IMR-90 (cell line): ENCODE results near the gene PRKCB. TPM values are rescaled to one million over a fixed set of nuclear protein-coding genes. Genes with fewer than 3 reads are reported as not detected.

Experiments used
- ATAC-seq: fragments of 200-7000 bp; cut with Tn5 transposase; 2 replicates; pipeline ENCODE4 v1.9.1; 2020; ENCODE audit warnings: low read depth, mild to moderate bottlenecking, moderate library complexity
- BruUV-seq: library from RNA; stranded (reverse); fragments of 400-500 nt; replicated peaks from 2 replicates; lab custom pipeline; 2021; lab: Mats Ljungman, UMichigan
- CTCF ChIA-PET: fragments of 300-600 bp; formaldehyde crosslinking; extraction: SDS; loops from one replicate; lab custom pipeline; 2021; ENCODE audit warnings: antibody characterized with exemption; lab: Yijun Ruan, JAX
- POLR2A ChIA-PET: fragments of 300-600 bp; sonication (Branson Sonifier 250); formaldehyde crosslinking; loops from one replicate; lab custom pipeline; 2022; ENCODE audit warnings: antibody characterized with exemption; ENCODE audit not compliant: unreplicated experiment; lab: Charles Lee
- DNase-seq: peaks from one replicate; pipeline ENCODE4 v3.0.0; 2013
- H2AFZ ChIP-seq: replicated peaks from 2 replicates; pipeline ENCODE3; 2013; ENCODE audit warnings: low read length, mild to moderate bottlenecking; ENCODE audit not compliant: poor library complexity
- H2AK5ac ChIP-seq: 2 replicates; pipeline ENCODE4 v1.6.1; 2013; ENCODE audit warnings: low read depth, low read length, inconsistent platforms
- H2AK9ac ChIP-seq: replicated peaks from 2 replicates; pipeline ENCODE3; 2013; ENCODE audit warnings: mild to moderate bottlenecking, low read depth, low read length, moderate library complexity; ENCODE audit not compliant: poor library complexity
- H2BK120ac ChIP-seq: 2 replicates; pipeline ENCODE4 v1.6.1; 2013; ENCODE audit warnings: low read depth, low read length, inconsistent platforms
- H2BK15ac ChIP-seq: 3 replicates; pipeline ENCODE4 v1.6.1; 2013; ENCODE audit warnings: low read depth, low read length, inconsistent platforms
- H2BK20ac ChIP-seq: 2 replicates; pipeline ENCODE4 v1.6.1; 2013; ENCODE audit warnings: low read depth, mild to moderate bottlenecking, inconsistent platforms, low read length, moderate library complexity
- H2BK5ac ChIP-seq: 2 replicates; pipeline ENCODE4 v1.6.1; 2013; ENCODE audit warnings: mild to moderate bottlenecking, low read depth, low read length, inconsistent platforms; ENCODE audit not compliant: poor library complexity, severe bottlenecking
- H3K14ac ChIP-seq: replicated peaks from 2 replicates; pipeline ENCODE4 v1.6.1; 2013; ENCODE audit warnings: low read depth, low read length, inconsistent platforms
- H3K18ac ChIP-seq: 2 replicates; pipeline ENCODE4 v1.6.1; 2013; ENCODE audit warnings: low read depth, low read length, control low read depth
- H3K23ac ChIP-seq: 2 replicates; pipeline ENCODE4 v1.6.1; 2013; ENCODE audit warnings: low read depth, low read length, inconsistent platforms
- H3K27ac ChIP-seq: 2 replicates; pipeline ENCODE4 v1.5.1; 2013; ENCODE audit warnings: mild to moderate bottlenecking, control low read depth, low read length; ENCODE audit not compliant: insufficient read depth
- H3K27me3 ChIP-seq: 2 replicates; pipeline ENCODE4 v1.6.1; 2013; ENCODE audit warnings: low read length; ENCODE audit not compliant: control insufficient read depth, insufficient read depth
- H3K36me3 ChIP-seq: 2 replicates; pipeline ENCODE4 v1.6.1; 2013; ENCODE audit warnings: low read length, mixed read lengths; ENCODE audit not compliant: control insufficient read depth, insufficient read depth
- H3K4ac ChIP-seq: 2 replicates; pipeline ENCODE4 v1.6.1; 2013; ENCODE audit warnings: low read depth, low read length, inconsistent platforms
- H3K4me1 ChIP-seq: 2 replicates; pipeline ENCODE4 v1.6.1; 2013; ENCODE audit warnings: low read length, mixed read lengths; ENCODE audit not compliant: control insufficient read depth, insufficient read depth
- H3K4me2 ChIP-seq: 2 replicates; pipeline ENCODE4 v1.6.1; 2013; ENCODE audit warnings: low read depth, mild to moderate bottlenecking, control low read depth, low read length, moderate library complexity
- H3K4me3 ChIP-seq: 2 replicates; pipeline ENCODE4 v1.5.1; 2013; ENCODE audit warnings: low read depth, mild to moderate bottlenecking, control low read depth, low read length, moderate library complexity; ENCODE audit not compliant: insufficient read depth
- H3K56ac ChIP-seq: 2 replicates; pipeline ENCODE4 v1.6.1; 2013; ENCODE audit warnings: low read length, inconsistent platforms; ENCODE audit not compliant: insufficient read depth; ENCODE audit errors: extremely low read depth
- H3K79me1 ChIP-seq, 2 experiments: 2 replicates each; pipeline ENCODE4 v1.6.1; 2013; ENCODE audit warnings: low read length in 2 of 2, inconsistent platforms in 1 of 2, low read depth in 1 of 2
- H3K9ac ChIP-seq: 2 replicates; pipeline ENCODE4 v1.6.1; 2013; ENCODE audit warnings: low read depth, low read length, control low read depth
- H3K9me1 ChIP-seq: 2 replicates; pipeline ENCODE4 v1.6.1; 2013; ENCODE audit warnings: low read length, inconsistent platforms; ENCODE audit not compliant: insufficient read depth
- H3K9me3 ChIP-seq: 2 replicates; pipeline ENCODE4 v1.6.1; 2013; ENCODE audit warnings: low read length; ENCODE audit not compliant: control insufficient read depth, insufficient read depth
- H4K20me1 ChIP-seq: 2 replicates; pipeline ENCODE4 v1.6.1; 2013; ENCODE audit warnings: low read length, inconsistent platforms; ENCODE audit not compliant: insufficient read depth
- H4K5ac ChIP-seq: 2 replicates; pipeline ENCODE4 v1.6.1; 2013; ENCODE audit warnings: mild to moderate bottlenecking, low read depth, low read length, control low read depth
- H4K8ac ChIP-seq, 2 experiments: 2 replicates each; pipeline ENCODE4 v1.6.1; 2013; ENCODE audit warnings: low read depth in 2 of 2, low read length in 2 of 2, control low read depth in 1 of 2, inconsistent platforms in 1 of 2
- H4K91ac ChIP-seq: 2 replicates; pipeline ENCODE4 v1.6.1; 2013; ENCODE audit warnings: low read depth, low read length, inconsistent platforms; ENCODE audit not compliant: insufficient read depth
- BHLHE40 ChIP-seq: fragments of 150-350 bp; IDR thresholded peaks from 2 replicates; pipeline ENCODE4 v1.6.1; 2016; ENCODE audit warnings: mild to moderate bottlenecking, low read depth, low read length
- CEBPB ChIP-seq: IDR thresholded peaks from 2 replicates; pipeline ENCODE4 v1.6.1; 2012; ENCODE audit warnings: low read depth, low read length, improper control_type of control experiment
- CHD1 ChIP-seq: IDR thresholded peaks from 2 replicates; pipeline ENCODE4 v1.6.1; 2012; ENCODE audit warnings: low read depth, low read length, improper control_type of control experiment
- ELK1 ChIP-seq: fragments of 150-350 bp; IDR thresholded peaks from 2 replicates; pipeline ENCODE4 v1.6.1; 2016; ENCODE audit warnings: low read depth, mild to moderate bottlenecking, low read length, moderate library complexity, borderline replicate concordance
- FOS ChIP-seq: fragments of 150-350 bp; IDR thresholded peaks from 2 replicates; pipeline ENCODE4 v1.6.1; 2016; ENCODE audit warnings: low read depth, low read length
- MAFK ChIP-seq: IDR thresholded peaks from 2 replicates; pipeline ENCODE4 v1.6.1; 2012; ENCODE audit warnings: low read depth, low read length, improper control_type of control experiment
- MXI1 ChIP-seq: IDR thresholded peaks from 2 replicates; pipeline ENCODE4 v1.6.1; 2012; ENCODE audit warnings: low read depth, mild to moderate bottlenecking, low read length, moderate library complexity, borderline replicate concordance
- NFE2L2 ChIP-seq: fragments of 150-350 bp; IDR thresholded peaks from 2 replicates; pipeline ENCODE4 v1.6.1; 2016; ENCODE audit warnings: low read depth, mild to moderate bottlenecking, low read length
- POLR2A ChIP-seq: IDR thresholded peaks from 2 replicates; pipeline ENCODE4 v1.6.1; 2012; ENCODE audit warnings: mild to moderate bottlenecking, low read depth, low read length
- RAD21 ChIP-seq: IDR thresholded peaks from 2 replicates; pipeline ENCODE4 v1.6.1; 2012; ENCODE audit warnings: low read length, improper control_type of control experiment
- RCOR1 ChIP-seq: IDR thresholded peaks from 2 replicates; pipeline ENCODE4 v1.6.1; 2012; ENCODE audit warnings: mild to moderate bottlenecking, low read length, improper control_type of control experiment; ENCODE audit not compliant: insufficient replicate concordance
- RFX5 ChIP-seq: IDR thresholded peaks from 2 replicates; pipeline ENCODE4 v1.8.0; 2012; ENCODE audit warnings: low read depth, mild to moderate bottlenecking, low read length, moderate library complexity
- SMC3 ChIP-seq: fragments of 150-350 bp; IDR thresholded peaks from 2 replicates; pipeline ENCODE4 v1.6.1; 2016; ENCODE audit warnings: low read depth, mild to moderate bottlenecking, antibody characterized with exemption, low read length, moderate library complexity
- USF2 ChIP-seq: fragments of 150-350 bp; IDR thresholded peaks from 2 replicates; pipeline ENCODE4 v1.6.1; 2017; ENCODE audit warnings: mild to moderate bottlenecking, antibody characterized with exemption, low read length, low read depth
- WGBS, 2 experiments: methylation state at CpG; one replicate each; pipeline versions ENCODE4 v1.1.5 to v1.1.7; 2013; ENCODE audit warnings: missing lambda C conversion rate in 2 of 2; ENCODE audit not compliant: insufficient read length in 1 of 2; ENCODE audit errors: extremely low coverage in 2 of 2; 5-methylcytosine and 5-hydroxymethylcytosine counted together
- dilution Hi-C: fragments of 300-500 bp; cut with HindIII; formaldehyde crosslinking; loops from one replicate; pipeline ENCODE4 v1.14.3; 2018; ENCODE audit warnings: low sequenced_read_pairs; ENCODE audit not compliant: unreplicated experiment
- in situ Hi-C: fragments of 300-500 bp; cut with MboI; formaldehyde crosslinking; loops from 3 replicates; pipeline ENCODE4 v1.14.3; 2019; ENCODE audit warnings: low sequenced_read_pairs, inconsistent platforms, mixed read lengths
- intact Hi-C: fragments of 100-400 bp; cut with micrococcal nuclease; formaldehyde crosslinking; loops from 2 replicates; pipeline ENCODE4 v1.10.0; 2022
- polyA plus RNA-seq, 3 experiments: library from polyadenylated mRNA; depleted of rRNA; stranded (reverse); fragments of >200 nt; gene quantifications; 2 replicates each; pipeline ENCODE4 v1.2.3, GENCODE V29; 2012; ENCODE audit warnings: low replicate concordance in 1 of 3
- total RNA-seq: library from RNA; depleted of rRNA; stranded (reverse); fragments of >200 nt; gene quantifications from 2 replicates; pipeline ENCODE4 v1.2.3, GENCODE V29; 2012
- TF ChIP-seq, protein P1 (sequence below): conservative IDR thresholded peaks from 2 replicates; pipeline ENCODE4 v1.5.1; 2012; ENCODE audit warnings: mild to moderate bottlenecking, low read depth, low read length, improper control_type of control experiment

Gene PRKCB
- total and polyA plus RNA-seq, 2 of the 4 experiments (the other 2 are of a cell fraction) = under 0.01 TPM; not detected in 1

DNA sequence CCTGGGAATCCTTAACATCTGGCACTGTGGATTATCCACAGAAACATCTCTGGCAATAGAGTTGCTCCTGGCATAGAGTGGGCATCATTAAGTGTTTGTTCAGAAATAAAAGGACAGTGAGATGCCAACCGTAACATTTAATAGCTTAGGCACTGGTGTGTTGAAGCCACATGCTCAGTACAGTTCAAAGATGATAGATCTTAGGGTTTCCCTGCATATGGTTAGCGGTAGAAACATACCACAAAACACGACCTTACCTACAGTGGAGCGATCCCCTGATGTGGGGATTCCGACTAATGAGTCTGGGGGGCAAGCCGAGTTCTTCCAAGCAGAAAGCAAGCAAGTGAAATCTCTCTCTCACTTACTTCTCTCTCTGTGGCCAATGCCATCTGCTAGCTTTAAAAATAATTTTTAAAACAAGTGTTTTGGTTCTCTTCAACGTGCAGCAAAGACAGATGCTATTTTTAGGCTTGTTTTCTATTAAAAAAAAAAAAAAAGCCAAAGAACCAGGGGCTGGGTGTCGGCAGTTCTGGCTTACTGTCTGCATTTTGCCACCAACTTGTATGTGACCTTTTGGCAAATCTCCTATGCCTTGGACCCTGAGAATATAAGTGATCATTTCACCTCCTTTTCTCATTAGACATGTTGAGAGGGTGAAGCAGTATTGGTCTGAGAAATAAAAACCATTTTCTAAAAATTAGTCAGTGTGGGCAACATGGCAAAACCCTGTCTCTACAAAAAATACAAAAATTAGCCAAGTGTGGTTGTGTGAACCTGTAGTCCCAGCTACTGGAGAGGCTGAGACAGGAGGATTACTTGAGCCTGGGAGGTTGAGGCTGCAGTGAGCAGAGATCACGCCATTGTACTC lies 331.1 kb downstream of the PRKCB start:
- Histone ChIP-seq H3K18ac (no peak overlapping the region), H3K27ac (no peak overlapping the region), H3K56ac (no peak overlapping the region), H3K9me1 (no peaks in the 10 kb centered on the region), H3K9me3 (no peaks in the 10 kb centered on the region), H4K20me1 (no peaks in the 10 kb centered on the region), H4K91ac (no peak overlapping the region), H3K23ac (no peak overlapping the region), H2BK120ac (no peak overlapping the region), H3K14ac (no peak overlapping the region), H3K27me3 (no peaks in the 10 kb centered on the region), H3K4me3 (no peak overlapping the region), H2AK9ac (no peak overlapping the region), H3K79me1 (no peaks in the 10 kb centered on the region), H4K8ac (no peak overlapping the region), H3K36me3 (no peaks in the 10 kb centered on the region), H2AFZ (no peak overlapping the region), H2BK20ac (no peak overlapping the region), H2BK15ac (no peak overlapping the region), H2AK5ac (no peak overlapping the region), H3K4me2 (no peak overlapping the region), H2BK5ac (no peak overlapping the region), H3K4ac (no peak overlapping the region), H3K9ac (no peak overlapping the region), H4K5ac (no peak overlapping the region), H3K4me1 (no peaks in the 10 kb centered on the region)
- ChIA-PET POLR2A (no interaction called here), CTCF (no interaction called here)
- in situ Hi-C loops = no loop called here
- DNase-seq (no peak), ATAC-seq (no peak)
- no TSS peak for BruUV-seq
- TF ChIP-seq RAD21 (no peak), POLR2A (no peak), RCOR1 (no peak), FOS (no peak), MAFK (no peak), BHLHE40 (no peak), RFX5 (no peak), CEBPB (no peak), SMC3 (no peak), ELK1 (no peak), CHD1 (no peak), USF2 (no peak), MXI1 (no peak), NFE2L2 (no peak)
- TF ChIP-seq, protein P1, sequence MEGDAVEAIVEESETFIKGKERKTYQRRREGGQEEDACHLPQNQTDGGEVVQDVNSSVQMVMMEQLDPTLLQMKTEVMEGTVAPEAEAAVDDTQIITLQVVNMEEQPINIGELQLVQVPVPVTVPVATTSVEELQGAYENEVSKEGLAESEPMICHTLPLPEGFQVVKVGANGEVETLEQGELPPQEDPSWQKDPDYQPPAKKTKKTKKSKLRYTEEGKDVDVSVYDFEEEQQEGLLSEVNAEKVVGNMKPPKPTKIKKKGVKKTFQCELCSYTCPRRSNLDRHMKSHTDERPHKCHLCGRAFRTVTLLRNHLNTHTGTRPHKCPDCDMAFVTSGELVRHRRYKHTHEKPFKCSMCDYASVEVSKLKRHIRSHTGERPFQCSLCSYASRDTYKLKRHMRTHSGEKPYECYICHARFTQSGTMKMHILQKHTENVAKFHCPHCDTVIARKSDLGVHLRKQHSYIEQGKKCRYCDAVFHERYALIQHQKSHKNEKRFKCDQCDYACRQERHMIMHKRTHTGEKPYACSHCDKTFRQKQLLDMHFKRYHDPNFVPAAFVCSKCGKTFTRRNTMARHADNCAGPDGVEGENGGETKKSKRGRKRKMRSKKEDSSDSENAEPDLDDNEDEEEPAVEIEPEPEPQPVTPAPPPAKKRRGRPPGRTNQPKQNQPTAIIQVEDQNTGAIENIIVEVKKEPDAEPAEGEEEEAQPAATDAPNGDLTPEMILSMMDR = no peak
- dilution Hi-C loops = no loop called here
- no CpG with 5 or more reads among the region's 9 CpGs for WGBS, 2 experiments
- intact Hi-C loops = no loop called here
